Measurements from ENCODE around the gene BTN1A1.

BTN1A1 gene

DNA sequence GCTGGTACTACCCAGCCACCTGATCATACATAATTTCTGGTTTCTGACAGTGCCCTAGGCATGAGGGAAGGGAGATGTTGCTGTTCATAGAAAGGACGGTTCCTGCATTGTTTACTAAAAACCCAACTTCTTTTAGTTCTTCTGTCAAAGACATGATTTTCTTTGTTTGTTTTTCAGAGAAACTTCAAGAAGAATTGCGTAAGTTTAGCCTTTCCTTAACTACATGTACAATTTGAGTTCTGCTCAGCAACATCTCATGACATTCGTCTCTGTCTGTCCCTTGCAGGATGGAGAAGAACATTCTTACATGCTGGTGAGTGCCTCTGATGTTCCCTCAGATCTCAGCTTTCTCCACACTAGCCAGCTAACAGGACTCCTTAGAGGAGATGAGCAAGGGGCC is 34.3 kb upstream of the BTN1A1 start:
- no peak overlapping the region for H3K9ac ChIP-seq (ENCODE audit: low read length)
- peaks cover 9% of the 10 kb centered on the region; the same call in 1 of the 2 replicates for H3K79me2 ChIP-seq (ENCODE audit: insufficient read depth, low read length)
- H3K36me3 ChIP-seq (ENCODE audit: low read length) = peaks cover 28% of the 10 kb centered on the region; the same call in 1 of the 2 replicates
- H3K4me3 ChIP-seq (ENCODE audit: insufficient read depth, low read length, poor library complexity, severe bottlenecking) = no peak overlapping the region
- H2AFZ ChIP-seq (ENCODE audit: low read depth, low read length, severe bottlenecking) = no peak overlapping the region
- H3F3A ChIP-seq (ENCODE audit: insufficient read depth) = peaks cover 2% of the 10 kb centered on the region; the same call in 1 of the 2 replicates
- no peaks in the 10 kb centered on the region for H3K27me3 ChIP-seq (ENCODE audit: low read length)
- H3K9me3 ChIP-seq (ENCODE audit: insufficient read depth, low read length) = no peaks in the 10 kb centered on the region
- TF ChIP-seq EZH2phosphoT487 (conservative IDR thresholded peaks at IDR 0.05; ENCODE audit: low read length) = no peak
- TF ChIP-seq, protein P1, sequence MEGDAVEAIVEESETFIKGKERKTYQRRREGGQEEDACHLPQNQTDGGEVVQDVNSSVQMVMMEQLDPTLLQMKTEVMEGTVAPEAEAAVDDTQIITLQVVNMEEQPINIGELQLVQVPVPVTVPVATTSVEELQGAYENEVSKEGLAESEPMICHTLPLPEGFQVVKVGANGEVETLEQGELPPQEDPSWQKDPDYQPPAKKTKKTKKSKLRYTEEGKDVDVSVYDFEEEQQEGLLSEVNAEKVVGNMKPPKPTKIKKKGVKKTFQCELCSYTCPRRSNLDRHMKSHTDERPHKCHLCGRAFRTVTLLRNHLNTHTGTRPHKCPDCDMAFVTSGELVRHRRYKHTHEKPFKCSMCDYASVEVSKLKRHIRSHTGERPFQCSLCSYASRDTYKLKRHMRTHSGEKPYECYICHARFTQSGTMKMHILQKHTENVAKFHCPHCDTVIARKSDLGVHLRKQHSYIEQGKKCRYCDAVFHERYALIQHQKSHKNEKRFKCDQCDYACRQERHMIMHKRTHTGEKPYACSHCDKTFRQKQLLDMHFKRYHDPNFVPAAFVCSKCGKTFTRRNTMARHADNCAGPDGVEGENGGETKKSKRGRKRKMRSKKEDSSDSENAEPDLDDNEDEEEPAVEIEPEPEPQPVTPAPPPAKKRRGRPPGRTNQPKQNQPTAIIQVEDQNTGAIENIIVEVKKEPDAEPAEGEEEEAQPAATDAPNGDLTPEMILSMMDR (IDR thresholded peaks at IDR 0.05; ENCODE audit: insufficient read depth, low read length, poor library complexity, severe bottlenecking) = no peak
- H3K9me2 ChIP-seq (replicated peaks; ENCODE audit: insufficient read depth, low read length) = no peaks in the 10 kb centered on the region
- H4K20me1 ChIP-seq (ENCODE audit: low read depth, low read length) = no peaks in the 10 kb centered on the region
- no peak overlapping the region for H3K27ac ChIP-seq (ENCODE audit: low read depth, low read length)
- no peak overlapping the region for H3K4me2 ChIP-seq (ENCODE audit: low read depth, low read length, poor library complexity, severe bottlenecking)

DNA sequence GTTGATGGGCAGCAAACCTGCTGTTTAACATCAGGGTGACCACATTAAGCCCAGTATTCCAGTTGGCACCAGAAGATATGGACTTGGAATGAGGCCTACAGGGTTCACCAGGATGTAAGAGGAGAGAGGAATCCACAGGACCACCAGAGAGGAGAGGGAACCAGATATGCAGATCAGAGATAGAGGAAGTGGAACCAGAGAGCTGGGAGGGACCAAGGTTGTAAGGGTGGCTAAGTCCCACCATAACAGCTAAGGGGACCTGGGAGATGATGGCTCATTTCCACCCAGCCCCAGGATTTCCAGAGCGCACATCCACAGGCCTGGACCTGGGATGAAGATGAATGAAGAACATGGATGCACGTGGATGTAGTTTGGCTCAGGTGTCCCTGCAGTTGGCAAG is 31.3 kb upstream of the BTN1A1 start:
- H3K9me3 ChIP-seq (ENCODE audit: insufficient read depth, low read length) = peaks cover 15% of the 10 kb centered on the region; the same call in 1 of the 2 replicates
- no peak overlapping the region for H3K9ac ChIP-seq (ENCODE audit: low read length)
- TF ChIP-seq, protein P1 (IDR thresholded peaks at IDR 0.05; ENCODE audit: insufficient read depth, low read length, poor library complexity, severe bottlenecking) = no peak
- TF ChIP-seq EZH2phosphoT487 (conservative IDR thresholded peaks at IDR 0.05; ENCODE audit: low read length) = no peak
- H3K79me2 ChIP-seq (ENCODE audit: insufficient read depth, low read length) = no peaks in the 10 kb centered on the region
- peaks cover 22% of the 10 kb centered on the region for H3K36me3 ChIP-seq (ENCODE audit: low read length)
- H3K4me2 ChIP-seq (ENCODE audit: low read depth, low read length, poor library complexity, severe bottlenecking) = no peak overlapping the region
- no peaks in the 10 kb centered on the region for H4K20me1 ChIP-seq (ENCODE audit: low read depth, low read length)
- H3F3A ChIP-seq (ENCODE audit: insufficient read depth) = peaks cover 6% of the 10 kb centered on the region
- H3K9me2 ChIP-seq (replicated peaks; ENCODE audit: insufficient read depth, low read length) = no peaks in the 10 kb centered on the region
- no peaks in the 10 kb centered on the region for H3K27me3 ChIP-seq (ENCODE audit: low read length)
- H2AFZ ChIP-seq (ENCODE audit: low read depth, low read length, severe bottlenecking) = no peak overlapping the region
- no peak overlapping the region for H3K4me3 ChIP-seq (ENCODE audit: insufficient read depth, low read length, poor library complexity, severe bottlenecking)
- H3K27ac ChIP-seq (ENCODE audit: low read depth, low read length) = no peak overlapping the region

DNA sequence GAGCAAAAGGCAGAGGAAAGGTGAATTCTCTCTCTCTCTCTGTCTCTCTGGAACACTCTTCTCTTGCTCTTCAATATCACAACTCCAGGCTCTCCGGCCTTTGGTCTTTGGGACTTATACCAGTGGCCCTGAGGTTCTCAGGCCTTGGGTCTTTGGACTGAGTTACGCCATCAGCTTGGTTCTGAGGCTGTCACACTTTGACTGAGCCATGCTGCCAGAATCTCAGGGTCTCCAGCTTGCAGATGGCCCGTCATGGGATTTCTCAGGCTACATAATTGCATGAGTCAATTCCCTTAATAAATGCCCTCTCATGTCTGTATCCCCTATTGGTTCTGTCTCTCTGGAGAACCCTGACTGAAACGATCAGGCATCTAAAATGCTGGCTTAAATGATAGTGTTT is 29.5 kb upstream of the BTN1A1 start:
- Histone ChIP-seq H3K9me2 (replicated peaks; ENCODE audit: insufficient read depth, low read length) (no peaks in the 10 kb centered on the region), H3K9ac (ENCODE audit: low read length) (no peak overlapping the region), H3K79me2 (ENCODE audit: insufficient read depth, low read length) (no peaks in the 10 kb centered on the region), H3K4me3 (ENCODE audit: insufficient read depth, low read length, poor library complexity, severe bottlenecking) (no peak overlapping the region), H2AFZ (ENCODE audit: low read depth, low read length, severe bottlenecking) (no peak overlapping the region), H3K4me2 (ENCODE audit: low read depth, low read length, poor library complexity, severe bottlenecking) (no peak overlapping the region), H3K36me3 (ENCODE audit: low read length) (peaks cover 17% of the 10 kb centered on the region), H3K27me3 (ENCODE audit: low read length) (no peaks in the 10 kb centered on the region), H3K9me3 (ENCODE audit: insufficient read depth, low read length) (peaks cover 15% of the 10 kb centered on the region; the same call in 1 of the 2 replicates), H3F3A (ENCODE audit: insufficient read depth) (peaks cover 19% of the 10 kb centered on the region), H4K20me1 (ENCODE audit: low read depth, low read length) (no peaks in the 10 kb centered on the region), H3K27ac (ENCODE audit: low read depth, low read length) (no peak overlapping the region)
- no peak for TF ChIP-seq EZH2phosphoT487 (conservative IDR thresholded peaks at IDR 0.05; ENCODE audit: low read length)
- TF ChIP-seq, protein P1 (IDR thresholded peaks at IDR 0.05; ENCODE audit: insufficient read depth, low read length, poor library complexity, severe bottlenecking) = no peak
